Hematopoietic multipotent progenitor cell treated with erythropoietin and hydrocortisone succinate and interleukin-3 and kit ligand, for 15 days (in vitro differentiated cells): ENCODE results near the gene PSPC1.

Source experiments
- DNase-seq: peaks from one replicate; pipeline ENCODE4 v3.0.0-alpha.2; 2015; ENCODE audit warnings: low spot score

Gene PSPC1

DNA sequence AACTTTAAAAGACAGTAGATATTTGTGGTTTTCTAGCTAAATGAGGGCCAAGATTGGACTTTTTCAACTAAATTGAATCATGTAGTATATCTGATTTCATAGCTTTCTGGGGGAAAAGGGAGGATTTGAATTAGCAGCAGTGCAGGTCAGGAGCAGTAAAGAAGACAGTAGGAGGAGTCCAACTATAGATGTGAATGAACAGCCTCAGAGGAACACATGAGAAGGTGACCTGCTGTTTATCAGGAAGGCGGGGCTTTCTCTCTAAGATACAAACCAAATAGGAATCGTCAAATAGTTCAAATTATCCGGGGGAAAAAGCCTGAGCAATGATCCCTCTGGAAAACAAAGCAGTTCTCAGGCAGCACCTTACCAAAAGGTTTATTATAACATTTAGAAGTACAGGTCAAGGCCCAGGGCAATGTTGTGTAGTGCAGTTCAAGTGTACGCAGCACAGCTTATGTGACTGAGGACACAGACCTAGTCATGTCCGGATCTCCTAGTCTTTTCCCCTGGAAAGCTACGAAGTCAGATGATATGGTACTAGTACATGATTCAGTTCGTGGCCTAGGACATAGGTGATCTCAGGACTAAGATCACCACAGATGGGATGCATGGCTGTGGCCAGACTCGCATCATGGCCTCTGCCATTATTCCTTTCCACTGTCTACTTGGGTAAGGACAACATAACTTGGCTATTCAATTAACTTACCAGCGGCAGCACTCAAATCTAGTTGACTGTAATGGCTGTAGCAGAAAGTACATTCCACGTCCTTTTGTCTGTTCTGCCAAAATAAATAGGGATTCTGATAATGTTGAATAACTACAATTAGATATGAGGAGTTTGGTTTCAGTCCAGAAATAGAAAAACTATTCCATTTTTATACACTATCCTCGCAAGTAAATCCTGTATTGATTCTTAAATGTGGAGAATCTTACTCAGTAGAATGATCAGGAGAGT lies 109.0 kb downstream of the PSPC1 start:
- no peak for DNase-seq

DNA sequence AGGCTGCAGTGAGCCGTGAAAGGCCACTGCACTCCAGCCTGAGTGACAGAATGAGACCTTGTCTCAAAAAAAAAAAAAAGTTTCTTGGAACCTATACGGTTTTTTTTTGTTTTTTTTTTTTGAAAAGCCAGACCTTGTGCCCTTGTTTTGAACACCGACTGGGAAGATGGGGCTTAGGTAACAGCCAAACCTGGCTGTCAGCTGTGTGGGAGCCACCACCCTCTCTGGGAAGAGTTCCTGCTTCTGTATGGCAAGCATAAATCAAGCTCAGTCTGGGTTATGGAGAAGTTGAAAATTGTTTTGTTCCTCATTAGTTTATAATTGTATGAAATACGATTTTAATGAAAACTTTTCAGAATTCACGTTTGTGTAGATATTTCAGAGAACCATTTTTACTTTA lies 109.8 kb downstream of the PSPC1 start:
- DNase-seq: no peak

- DNase-seq: no peak
Observed at GRCh38 chr13:19670147-19670546, 112.6 kb downstream of the PSPC1 start.

DNA sequence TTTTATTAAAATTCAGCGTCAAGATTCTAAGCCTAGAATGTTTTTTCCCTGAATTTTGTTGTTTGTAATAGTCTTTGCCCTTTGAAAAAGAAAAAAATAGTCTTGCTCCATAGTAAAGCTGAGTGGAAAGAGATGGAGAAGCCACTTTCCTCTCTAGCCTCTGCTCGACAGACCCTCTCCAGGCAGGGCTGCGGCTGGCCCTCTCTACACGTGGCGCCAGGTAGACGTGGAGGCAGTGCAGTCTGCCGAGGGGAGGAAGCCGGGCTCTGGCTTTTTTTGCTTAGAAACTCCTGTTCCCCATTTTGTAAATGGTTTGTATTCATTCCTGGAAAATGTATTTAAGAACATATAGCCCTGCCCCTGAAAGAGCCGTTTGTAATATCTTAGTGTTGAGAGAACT lies 114.0 kb downstream of the PSPC1 start:
- DNase-seq: no peak

- DNase-seq: no peak
Observed at GRCh38 chr13:19665427-19665859, 117.3 kb downstream of the PSPC1 start.

- DNase-seq: no peak
Observed at GRCh38 chr13:19664481-19665230, 118.1 kb downstream of the PSPC1 start.

DNA sequence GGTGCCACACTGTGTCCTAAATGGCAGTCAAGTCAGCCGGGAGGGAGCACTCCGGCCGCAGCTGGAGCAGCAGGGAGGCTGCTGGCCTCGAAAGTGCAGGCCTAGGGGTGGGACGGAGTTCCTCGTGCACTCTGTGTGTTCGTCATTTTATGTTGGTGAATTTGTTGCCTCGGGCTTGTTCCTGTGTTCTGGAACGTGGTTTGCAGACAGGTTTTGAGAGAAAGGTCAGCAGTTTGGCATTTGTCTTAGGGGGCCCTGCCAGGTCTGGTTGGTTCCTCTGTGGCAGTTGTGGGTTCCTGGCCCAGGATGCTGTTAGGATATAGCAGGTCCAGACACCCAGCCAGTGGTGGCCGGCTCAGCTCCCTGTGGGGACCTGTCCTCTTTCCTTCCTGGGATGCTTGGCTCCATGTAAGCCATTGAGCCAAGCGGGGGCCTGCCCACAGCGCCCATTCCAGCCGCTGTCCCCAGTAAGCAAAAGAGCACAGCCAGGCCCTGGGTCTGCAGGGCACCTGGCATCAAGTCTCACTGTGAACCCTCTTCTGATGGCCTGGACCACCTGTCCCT lies 119.2 kb downstream of the PSPC1 start:
- no peak for DNase-seq

DNA sequence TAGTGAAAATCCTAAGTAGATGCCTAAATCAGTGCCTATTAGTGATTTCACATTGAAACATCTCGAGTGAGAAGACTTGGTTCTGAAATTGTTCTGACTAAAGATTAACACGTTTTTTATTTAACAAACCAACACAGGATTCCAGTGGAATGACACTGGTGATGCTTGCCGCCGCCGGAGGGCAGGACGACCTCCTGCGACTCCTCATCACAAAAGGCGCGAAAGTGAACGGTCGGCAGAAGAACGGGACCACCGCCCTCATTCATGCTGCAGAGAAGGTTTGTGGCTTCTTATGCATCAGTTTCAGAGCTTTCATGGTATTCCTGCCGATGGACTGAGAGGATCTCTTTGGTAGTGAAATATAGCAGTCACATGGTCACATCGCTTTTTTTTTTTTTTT lies 121.2 kb downstream of the PSPC1 start:
- no peak for DNase-seq

DNA sequence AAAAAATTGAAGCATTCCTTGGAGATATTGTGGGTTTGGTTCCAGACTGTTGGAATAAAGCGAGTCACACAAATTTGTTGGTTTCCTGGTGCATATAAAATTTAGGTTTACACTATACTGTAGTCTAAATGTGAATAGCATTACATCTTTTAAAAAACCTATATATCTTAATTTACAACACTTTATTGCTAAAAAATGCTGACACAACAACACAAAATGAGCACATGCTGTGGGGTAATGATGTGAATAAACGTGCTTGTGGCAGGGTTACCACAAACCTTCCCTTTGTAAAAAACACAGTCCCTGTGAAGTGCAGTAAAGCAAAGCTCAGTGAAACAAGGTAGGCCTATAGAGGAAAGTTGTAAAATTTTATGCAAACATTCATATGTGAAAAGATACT lies 121.6 kb downstream of the PSPC1 start:
- no peak for DNase-seq

- no peak for DNase-seq
Observed at GRCh38 chr13:19658831-19659230, 123.9 kb downstream of the PSPC1 start.

GRCh38 chr13:19657872-19658591 lies 124.7 kb downstream of the PSPC1 start:
- DNase-seq: no peak
